HAP-1 (cell line): ENCODE data around the gene C9orf152.

ENCODE experiments used
- DNase-seq, 2 experiments: peaks; one replicate each; pipeline ENCODE4 v3.0.0-alpha.2; 2016 to 2020; ENCODE audit warnings: low spot score in 2 of 2
- H3K27me3 ChIP-seq: fragments of 250-450 bp; sonication (Bioruptor Pico); 2 replicates; pipeline ENCODE4 v1.5.1; 2020; ENCODE audit warnings: low read depth, mild to moderate bottlenecking, moderate library complexity
- H3K36me3 ChIP-seq: fragments of 250-450 bp; sonication (Bioruptor Pico); replicated peaks from 2 replicates; pipeline ENCODE4 v1.5.1; 2020; ENCODE audit warnings: mild to moderate bottlenecking
- H3K4me1 ChIP-seq: fragments of 250-450 bp; sonication (Bioruptor Pico); 2 replicates; pipeline ENCODE4 v1.5.1; 2020; ENCODE audit warnings: mild to moderate bottlenecking
- H3K4me3 ChIP-seq: fragments of 250-450 bp; sonication (Bioruptor Pico); 2 replicates; pipeline ENCODE4 v1.5.1; 2020; ENCODE audit warnings: mild to moderate bottlenecking, moderate library complexity
- H3K9me3 ChIP-seq: fragments of 250-450 bp; sonication (Bioruptor Pico); 2 replicates; pipeline ENCODE4 v1.5.1; 2020; ENCODE audit warnings: mild to moderate bottlenecking, moderate library complexity
- in situ Hi-C: fragments of 300-500 bp; cut with MboI; formaldehyde crosslinking; loops from 3 replicates; pipeline ENCODE4 v1.14.3; 2020; ENCODE audit warnings: low sequenced_read_pairs, inconsistent platforms, mixed read lengths

The C9orf152 gene

DNA sequence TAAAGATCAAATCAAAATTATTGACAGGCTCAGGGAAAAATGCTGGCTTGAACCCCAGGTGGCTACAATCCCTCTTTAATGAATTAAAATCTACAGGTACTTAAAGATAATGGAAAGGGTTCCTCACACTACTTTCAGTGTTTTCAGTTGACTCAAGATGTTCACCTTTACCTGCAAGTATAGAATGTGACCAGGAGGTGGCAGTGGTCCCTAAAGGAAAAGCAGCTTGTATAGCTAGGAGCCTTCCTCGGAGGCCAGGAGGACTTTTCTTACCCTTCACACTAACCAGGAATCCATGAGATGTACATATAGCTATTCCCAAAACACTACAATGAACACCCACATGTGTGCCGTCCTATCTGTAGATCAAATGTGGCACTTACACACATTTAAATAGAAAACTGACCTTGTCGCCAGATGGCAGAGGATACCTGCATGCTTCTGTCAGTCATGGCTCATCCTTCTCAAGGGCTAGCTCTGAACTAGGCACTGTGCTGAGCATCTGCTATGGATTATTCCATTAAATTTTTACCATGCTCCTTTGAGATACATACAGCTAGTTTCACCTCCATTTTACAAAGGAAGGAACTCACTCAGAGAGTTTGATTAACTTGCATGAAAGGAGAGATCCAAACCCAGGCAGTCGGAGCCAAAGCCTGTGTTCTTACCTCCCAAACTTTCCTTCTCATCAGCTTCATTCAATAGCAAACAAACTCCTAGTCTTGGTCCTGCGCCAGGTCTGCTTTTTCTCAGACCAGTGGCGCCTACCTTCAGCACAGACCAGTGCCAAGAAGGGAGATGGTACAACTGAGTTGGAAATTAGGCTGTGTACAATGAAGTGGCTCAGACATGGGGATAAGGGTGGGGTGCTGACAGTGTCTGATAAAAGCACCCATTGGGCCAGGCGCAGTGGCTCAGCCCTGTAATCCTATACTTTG is 24.5 kb downstream of the C9orf152 start:
- Histone ChIP-seq H3K9me3 (no peaks in the 10 kb centered on the region), H3K4me1 (no peaks in the 10 kb centered on the region), H3K4me3 (no peak overlapping the region), H3K36me3 (no peaks in the 10 kb centered on the region), H3K27me3 (no peaks in the 10 kb centered on the region)
- peak; percentile 46 to 76 for DNase-seq
- in situ Hi-C loops, result loop anchor here (25.0 kb wide), 2 partner anchors 404 to 1104 kb away; partner anchors contain the start of gene SVEP1

- no peak for DNase-seq
- no peaks in the 10 kb centered on the region for H3K9me3 ChIP-seq
- H3K36me3 ChIP-seq, result no peaks in the 10 kb centered on the region
- H3K4me3 ChIP-seq, result no peak overlapping the region
- in situ Hi-C loops, result loop anchor here (25.0 kb wide), 2 partner anchors 407 to 1107 kb away; partner anchors contain the start of gene SVEP1
- no peaks in the 10 kb centered on the region for H3K4me1 ChIP-seq
- H3K27me3 ChIP-seq, result no peaks in the 10 kb centered on the region
These were observed 27.2 kb downstream of the C9orf152 start for GRCh38 chr9:110180511-110181434.

- H3K36me3 ChIP-seq, result no peaks in the 10 kb centered on the region
- H3K4me3 ChIP-seq, result no peak overlapping the region
- H3K27me3 ChIP-seq, result no peaks in the 10 kb centered on the region
- H3K9me3 ChIP-seq, result no peaks in the 10 kb centered on the region
- DNase-seq, result no peak
- H3K4me1 ChIP-seq, result no peaks in the 10 kb centered on the region
- in situ Hi-C loops, result loop anchor here (25.0 kb wide), 2 partner anchors 408 to 1108 kb away; partner anchors contain the start of gene SVEP1
These were observed 28.2 kb downstream of the C9orf152 start for GRCh38 chr9:110179734-110180133.

DNA sequence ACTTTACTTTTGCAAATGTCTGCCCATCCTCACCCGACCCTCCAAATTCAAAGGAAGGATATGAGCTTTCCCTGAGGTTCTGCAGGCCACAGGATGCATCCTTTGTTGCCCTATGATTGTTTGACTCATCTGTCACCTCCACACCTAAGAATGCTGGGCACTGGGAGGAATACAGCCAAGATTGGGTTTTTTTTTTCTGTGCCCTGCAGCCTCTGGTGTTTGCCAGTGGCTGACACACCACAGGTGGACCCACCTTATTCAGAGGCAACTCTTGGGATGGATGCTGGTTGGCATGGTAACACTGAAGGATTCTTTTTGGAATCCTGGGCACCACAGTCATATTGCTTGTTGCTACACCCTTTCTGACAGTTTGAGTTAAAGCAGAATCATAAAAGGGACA is 29.7 kb downstream of the C9orf152 start:
- in situ Hi-C loops, result loop anchor here (25.0 kb wide), 2 partner anchors 409 to 1109 kb away; partner anchors contain the start of gene SVEP1
- Histone ChIP-seq H3K27me3 (no peaks in the 10 kb centered on the region), H3K36me3 (no peaks in the 10 kb centered on the region), H3K4me3 (no peak overlapping the region), H3K4me1 (no peaks in the 10 kb centered on the region), H3K9me3 (no peaks in the 10 kb centered on the region)
- DNase-seq, result no peak

DNA sequence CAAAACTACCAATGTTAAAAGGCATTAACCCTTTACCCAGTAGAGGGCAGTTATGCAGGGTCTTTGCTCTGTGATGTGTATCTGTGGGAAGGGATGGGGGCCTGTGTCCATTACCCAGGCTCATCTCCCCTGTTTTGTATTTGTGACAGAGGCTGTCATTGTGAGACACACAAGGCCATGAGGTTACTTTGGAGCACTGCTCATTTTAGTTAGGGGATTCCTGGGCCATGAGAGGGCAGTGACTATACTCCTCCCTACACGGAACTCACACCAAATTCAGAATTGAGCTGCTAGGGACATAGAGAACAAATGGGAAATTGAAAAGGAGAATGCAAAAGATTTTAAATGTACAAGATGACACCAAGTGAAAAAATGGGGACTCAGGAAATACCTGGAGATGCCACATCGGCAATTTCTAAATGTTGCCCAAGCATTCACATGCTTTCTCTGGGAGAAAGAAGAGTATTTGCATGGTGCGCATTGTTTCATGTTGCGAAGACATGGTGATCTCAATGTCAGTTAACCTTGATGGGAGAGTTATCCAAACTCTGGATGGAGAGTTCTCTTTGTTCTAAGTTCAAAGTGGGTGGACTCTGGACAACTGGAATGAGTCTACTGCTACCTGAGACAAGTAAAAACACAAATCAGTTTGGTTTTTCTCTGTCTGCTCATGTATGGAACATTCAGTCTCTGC is 32.5 kb downstream of the C9orf152 start:
- H3K9me3 ChIP-seq, result no peaks in the 10 kb centered on the region
- H3K4me1 ChIP-seq, result no peaks in the 10 kb centered on the region
- in situ Hi-C loops, result loop anchor here (25.0 kb wide), 2 partner anchors 412 to 1112 kb away; partner anchors contain the start of gene SVEP1

DNA sequence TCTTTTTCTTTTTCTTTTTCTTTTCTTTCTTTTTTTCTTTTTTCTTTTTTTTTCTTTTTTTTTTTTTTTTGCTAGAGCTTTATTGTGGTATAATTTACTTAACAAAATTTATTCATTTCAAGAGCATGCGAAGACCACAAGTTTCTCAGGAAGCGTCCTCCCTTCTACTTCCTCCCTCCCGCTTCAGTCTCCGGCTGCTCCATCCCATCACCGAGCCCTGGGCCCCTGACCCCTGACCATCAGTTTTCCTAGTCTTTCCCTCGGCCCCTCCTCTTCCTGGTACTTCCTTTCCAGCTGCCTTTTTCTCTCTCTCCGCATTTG is 34.7 kb downstream of the C9orf152 start:
- in situ Hi-C loops, result loop anchor here (25.0 kb wide), 1 partner anchor 586 kb away; no protein-coding TSS in a partner anchor
- no peaks in the 10 kb centered on the region for H3K27me3 ChIP-seq
- no peak for DNase-seq
- H3K36me3 ChIP-seq, result no peaks in the 10 kb centered on the region
- H3K4me3 ChIP-seq, result no peak overlapping the region
- no peaks in the 10 kb centered on the region for H3K4me1 ChIP-seq
- no peaks in the 10 kb centered on the region for H3K9me3 ChIP-seq

More for the DNA sequence above, 32.5 kb downstream of the C9orf152 start:
- Histone ChIP-seq H3K4me3 (no peak overlapping the region), H3K27me3 (no peaks in the 10 kb centered on the region), H3K36me3 (no peaks in the 10 kb centered on the region)
- no peak for DNase-seq

DNA sequence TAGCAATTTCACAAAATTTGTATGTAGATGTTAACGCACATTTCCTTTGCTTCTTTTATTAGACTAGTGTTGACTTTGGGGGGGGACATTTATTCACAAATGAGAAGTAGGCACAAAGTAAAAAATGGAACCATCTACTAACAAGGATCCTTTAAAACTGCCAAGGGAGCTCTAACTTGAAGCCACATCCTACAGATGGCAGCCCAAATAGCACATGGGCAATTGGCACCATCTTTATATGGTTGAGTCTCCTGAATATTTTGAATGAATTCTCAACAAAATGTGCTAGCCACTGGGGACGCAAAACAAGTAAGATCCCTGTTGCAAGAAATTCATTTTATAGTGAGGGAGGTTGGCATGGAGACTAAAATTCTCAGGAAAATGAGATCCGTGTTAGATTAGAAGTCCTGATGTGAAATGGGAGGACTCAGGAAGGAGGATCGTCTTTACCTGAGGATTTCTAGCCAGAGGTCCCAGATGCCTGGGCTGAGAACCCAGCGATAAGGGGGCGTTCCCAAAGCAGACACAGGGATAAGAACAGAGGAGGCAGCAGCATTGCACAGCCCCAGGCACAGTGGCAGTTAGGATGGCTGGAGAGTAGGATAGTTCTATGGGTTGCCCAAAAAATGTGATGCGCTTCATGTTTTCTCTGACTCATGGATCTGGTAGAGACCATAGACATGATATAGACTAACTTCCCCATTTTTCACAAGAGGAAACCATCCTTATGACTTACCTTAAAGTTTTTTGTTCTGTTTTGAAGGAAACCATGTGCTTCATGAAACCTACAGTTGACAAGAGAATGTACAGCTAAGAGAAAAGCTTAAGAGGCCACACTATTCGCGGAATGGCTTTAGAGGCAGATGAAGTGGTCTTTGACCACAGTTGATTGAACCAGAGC is 37.4 kb downstream of the C9orf152 start:
- no peak for DNase-seq
- in situ Hi-C loops, result loop anchor here (25.0 kb wide), 1 partner anchor 583 kb away; no protein-coding TSS in a partner anchor
- H3K27me3 ChIP-seq, result no peaks in the 10 kb centered on the region

DNA sequence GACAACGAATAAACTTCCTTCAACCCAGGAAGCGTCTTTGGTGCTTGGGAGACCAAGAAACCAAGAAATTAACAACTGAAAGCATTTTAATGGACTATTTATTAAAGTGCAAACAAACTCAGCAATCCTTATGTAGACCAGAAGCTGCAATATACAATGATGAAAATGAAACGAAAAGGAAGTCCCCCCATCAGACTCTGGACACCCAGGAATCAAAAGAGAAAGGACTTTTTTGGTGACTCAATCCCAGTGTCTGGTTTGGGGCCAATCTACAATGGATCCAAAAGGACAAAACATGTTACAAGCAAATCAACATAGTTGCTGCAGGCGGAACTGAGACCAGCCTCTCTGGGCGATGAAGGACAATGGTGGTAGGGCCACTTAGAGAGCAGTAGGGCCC is 39.5 kb downstream of the C9orf152 start:
- in situ Hi-C loops, result loop anchor here (25.0 kb wide), 1 partner anchor 581 kb away; no protein-coding TSS in a partner anchor
- DNase-seq, result no peak
- H3K27me3 ChIP-seq, result no peaks in the 10 kb centered on the region
- H3K4me3 ChIP-seq, result no peak overlapping the region
- H3K9me3 ChIP-seq, result no peaks in the 10 kb centered on the region
- no peaks in the 10 kb centered on the region for H3K4me1 ChIP-seq
- no peaks in the 10 kb centered on the region for H3K36me3 ChIP-seq

More for the DNA sequence above, 37.4 kb downstream of the C9orf152 start:
- no peak overlapping the region for H3K4me3 ChIP-seq
- no peaks in the 10 kb centered on the region for H3K4me1 ChIP-seq
- H3K36me3 ChIP-seq, result no peaks in the 10 kb centered on the region
- no peaks in the 10 kb centered on the region for H3K9me3 ChIP-seq

GRCh38 chr9:110161940-110162339 is 46.0 kb downstream of the C9orf152 start:
- Histone ChIP-seq H3K4me3 (no peak overlapping the region), H3K36me3 (no peaks in the 10 kb centered on the region)
- in situ Hi-C loops, result loop anchor here (25.0 kb wide), 1 partner anchor 575 kb away; no protein-coding TSS in a partner anchor

DNA sequence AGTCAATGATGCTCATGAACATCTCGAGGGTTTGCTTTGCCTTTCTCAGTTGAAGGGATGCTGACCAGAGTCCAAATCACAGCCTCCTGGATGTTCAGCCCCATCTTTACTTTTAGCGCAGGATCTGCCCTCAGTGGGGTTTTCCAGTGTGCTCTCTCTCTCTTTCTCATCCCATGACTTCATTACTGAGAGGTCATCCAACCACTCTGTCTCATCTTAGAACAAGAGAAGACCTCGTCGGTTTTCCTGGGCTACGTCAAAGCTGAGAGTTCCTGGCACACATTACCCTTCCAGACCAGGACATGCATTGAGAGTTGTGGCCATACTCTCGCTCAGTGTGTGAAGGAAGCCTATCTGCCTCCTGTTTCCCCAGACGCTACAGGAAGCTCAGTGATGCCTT is 47.3 kb downstream of the C9orf152 start:
- no peaks in the 10 kb centered on the region for H3K9me3 ChIP-seq
- in situ Hi-C loops, result loop anchor here (25.0 kb wide), 1 partner anchor 573 kb away; no protein-coding TSS in a partner anchor
- no peak overlapping the region for H3K4me3 ChIP-seq
- H3K4me1 ChIP-seq, result peaks cover 4% of the 10 kb centered on the region; the same call in 1 of the 2 replicates
- no peaks in the 10 kb centered on the region for H3K27me3 ChIP-seq
- no peak for DNase-seq
- H3K36me3 ChIP-seq, result no peaks in the 10 kb centered on the region

More at GRCh38 chr9:110161940-110162339, 46.0 kb downstream of the C9orf152 start:
- H3K4me1 ChIP-seq, result peaks cover 4% of the 10 kb centered on the region; the same call in 1 of the 2 replicates
- H3K27me3 ChIP-seq, result no peaks in the 10 kb centered on the region
- no peak for DNase-seq
- H3K9me3 ChIP-seq, result no peaks in the 10 kb centered on the region

DNA sequence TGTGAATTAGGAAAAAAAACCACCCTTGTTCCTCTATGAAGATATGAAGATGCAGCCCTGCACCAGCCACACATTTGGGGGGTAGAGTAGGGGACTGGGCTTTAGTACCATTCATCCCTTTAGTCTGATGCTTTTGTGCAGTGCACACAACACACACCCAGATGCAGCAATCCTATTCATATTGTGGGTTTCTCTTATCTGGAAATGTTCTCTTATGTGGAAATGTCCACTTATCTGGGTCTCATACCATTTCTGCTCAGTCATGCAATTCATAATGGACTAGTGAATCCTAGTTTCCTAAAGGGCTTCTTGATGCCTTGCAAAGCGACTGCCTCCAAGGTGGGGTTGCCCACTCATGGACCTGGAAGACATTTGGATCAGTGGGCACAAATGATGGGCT is 47.8 kb downstream of the C9orf152 start:
- in situ Hi-C loops, result loop anchor here (25.0 kb wide), 1 partner anchor 573 kb away; no protein-coding TSS in a partner anchor
- DNase-seq, result no peak
- no peaks in the 10 kb centered on the region for H3K27me3 ChIP-seq
- H3K9me3 ChIP-seq, result no peaks in the 10 kb centered on the region
- H3K36me3 ChIP-seq, result no peaks in the 10 kb centered on the region
- peaks cover 4% of the 10 kb centered on the region; the same call in 1 of the 2 replicates for H3K4me1 ChIP-seq
- no peak overlapping the region for H3K4me3 ChIP-seq
